ENCODE results near the gene HKDC1.
A peak's percentile ranks its signal among the peaks of the same experiment; 100 is the strongest.

DNA sequence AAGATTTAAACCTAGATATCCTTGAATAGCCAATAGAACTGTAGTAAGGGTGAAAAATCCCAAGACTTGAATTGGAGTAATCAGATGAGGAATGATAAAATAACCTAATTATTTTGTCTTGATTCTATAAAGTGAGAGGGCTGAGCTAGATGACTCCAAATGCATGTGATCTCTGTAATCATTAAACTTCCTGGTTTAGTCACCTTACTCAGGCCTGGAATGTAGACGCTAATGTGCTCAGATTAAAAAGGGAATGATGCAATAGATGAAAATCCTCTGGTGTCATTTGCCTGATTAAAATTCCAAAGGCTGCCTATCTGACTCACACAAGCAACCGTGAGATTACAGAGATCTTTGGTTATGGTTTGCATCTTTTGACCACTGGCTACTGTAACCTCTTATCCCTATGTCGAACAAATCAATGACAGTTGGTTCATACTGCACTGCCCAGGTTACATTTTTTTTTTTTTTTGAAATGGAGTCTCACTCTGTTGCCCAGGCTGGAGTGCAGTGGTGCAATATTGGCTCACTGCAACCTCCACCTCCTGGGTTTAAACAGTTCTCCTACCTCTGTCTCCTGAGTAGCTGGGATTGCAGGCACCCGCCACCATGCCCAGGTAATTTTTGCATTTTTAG lies 2.9 kb upstream of the HKDC1 start:
- TF ChIP-seq POLR2A (IDR thresholded peaks at IDR 0.05): no peak
- no peak for TF ChIP-seq CTCF (IDR thresholded peaks at IDR 0.05)
- peak in 1 of 2 donors; percentile 84 for TF ChIP-seq POLR2AphosphoS5 (IDR thresholded peaks at IDR 0.05; ENCODE audit: insufficient read depth in 1 of 2, low read depth in 1 of 2)

Measured in vagina (tissue), 2 donors.